Measurements from ENCODE around the gene SORCS2. TPM values are rescaled to one million over a fixed set of nuclear protein-coding genes. Genes with fewer than 3 reads are reported as not detected.

SORCS2 gene
- total RNA-seq, 4 donors from 2014 or later, result 2.0 to 7.4 (median 3.6) TPM

GRCh38 chr4:7237873-7238272 is 45.5 kb downstream of the SORCS2 start:
- 37 to 64% methylated on average over 5 of the region's 6 CpGs for WGBS, 2 donors (ENCODE audit: low coverage in 1 of 2)
- Histone ChIP-seq H3K4me1 (peaks cover 0 to 35% (median 9%) of the 10 kb centered on the region in 3 donors), H3K27me3 (no peaks in the 10 kb centered on the region), H3K27ac (peak overlapping the region in 2 of 4 donors; percentile 66 to 71), H3K4me3 (no peak overlapping the region), H3K9me3 (no peaks in the 10 kb centered on the region), H3K36me3 (no peaks in the 10 kb centered on the region)
- no peak for TF ChIP-seq POLR2AphosphoS5 (IDR thresholded peaks at IDR 0.05)
- TF ChIP-seq CTCF (IDR thresholded peaks at IDR 0.05), result no peak
- no peak for TF ChIP-seq POLR2A (IDR thresholded peaks at IDR 0.05)
- TF ChIP-seq EP300 (IDR thresholded peaks at IDR 0.05), result no peak
- ATAC-seq, result no peak

DNA sequence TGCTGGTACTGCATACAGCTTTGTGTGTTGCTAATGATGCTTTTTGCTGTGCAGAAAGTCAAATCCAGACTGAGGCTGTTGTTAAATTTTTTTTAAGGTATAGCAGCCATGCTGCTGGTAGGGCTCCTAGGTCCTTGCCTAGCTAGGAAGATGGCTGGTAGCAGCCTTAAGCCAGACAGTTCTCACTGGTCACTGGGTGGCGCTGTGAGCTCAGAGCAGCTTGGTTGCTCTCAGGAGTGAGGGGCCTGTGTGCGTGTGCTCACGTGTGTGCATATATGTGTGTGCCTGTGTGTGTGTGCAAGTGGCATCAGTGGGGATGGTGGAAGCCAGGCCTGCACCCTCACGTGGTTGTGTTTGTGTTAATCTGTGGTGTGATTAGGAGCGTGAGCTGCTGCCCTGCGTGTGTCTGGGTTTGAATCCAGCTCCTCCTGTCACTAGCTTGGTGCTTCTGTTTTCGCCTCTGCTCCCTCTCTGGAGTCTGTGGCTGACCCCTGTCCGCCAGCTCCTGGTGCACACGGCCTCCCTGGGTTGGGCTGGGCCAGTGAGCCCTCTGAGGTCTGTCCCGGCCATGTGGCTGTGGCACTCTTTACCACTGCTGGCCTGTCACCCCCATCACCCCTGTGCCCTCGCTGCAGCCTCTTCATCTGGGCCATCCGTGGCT is 46.1 kb downstream of the SORCS2 start:
- no peak overlapping the region for H3K4me3 ChIP-seq
- 95% methylated on average over 5 of the region's 12 CpGs; no CpG with 5 or more reads in 1 of the 2 donors for WGBS, 2 donors (ENCODE audit: low coverage in 1 of 2)
- H3K36me3 ChIP-seq, result no peaks in the 10 kb centered on the region
- ATAC-seq, result no peak
- TF ChIP-seq POLR2AphosphoS5 (IDR thresholded peaks at IDR 0.05) (no peak), EP300 (IDR thresholded peaks at IDR 0.05) (no peak), POLR2A (IDR thresholded peaks at IDR 0.05) (no peak), CTCF (IDR thresholded peaks at IDR 0.05) (no peak)
- peaks cover 0 to 40% (median 9%) of the 10 kb centered on the region in 3 donors for H3K4me1 ChIP-seq
- no peaks in the 10 kb centered on the region for H3K27me3 ChIP-seq
- peak overlapping the region in 1 of 4 donors; percentile 66 for H3K27ac ChIP-seq
- no peaks in the 10 kb centered on the region for H3K9me3 ChIP-seq

DNA sequence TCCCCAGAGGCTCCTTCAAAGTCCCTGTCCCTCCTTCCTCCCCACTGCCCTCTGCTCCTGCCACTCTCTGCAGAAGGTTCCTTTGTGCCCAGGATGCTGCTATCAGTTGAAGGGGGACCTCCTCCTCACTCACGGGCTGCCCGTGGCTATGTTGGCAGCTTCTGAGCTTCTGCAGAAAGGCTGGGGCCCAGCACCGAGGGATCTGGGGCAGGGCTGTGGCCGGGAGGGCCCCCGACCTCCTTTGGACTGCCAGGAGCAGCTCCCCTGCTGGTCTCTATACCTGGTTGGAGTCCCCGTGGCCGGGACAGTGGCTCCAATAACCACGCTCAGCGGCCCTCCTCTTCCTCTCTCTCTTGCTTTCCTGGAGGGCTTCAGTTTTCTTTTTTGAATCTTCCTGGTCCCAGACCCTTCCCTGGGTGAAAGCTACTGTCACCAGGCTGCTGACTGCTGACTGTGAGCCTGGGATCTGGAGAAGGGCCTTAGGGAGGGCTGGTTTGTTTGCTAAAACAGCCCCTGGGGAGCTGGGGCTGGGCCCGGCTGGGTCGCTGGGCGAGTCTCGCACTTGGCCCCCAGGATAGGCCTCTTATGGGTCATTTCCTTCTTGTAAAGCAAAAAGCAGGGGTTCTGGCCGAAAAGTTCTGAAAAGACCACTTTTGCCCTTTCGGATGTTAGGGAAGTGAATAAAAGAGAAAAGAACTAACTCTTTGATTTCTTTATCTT is 46.9 kb downstream of the SORCS2 start:
- 80 to 88% methylated on average over 1 to 8 of the region's 15 CpGs for WGBS, 2 donors (ENCODE audit: low coverage in 1 of 2)
- no peak for ATAC-seq

DNA sequence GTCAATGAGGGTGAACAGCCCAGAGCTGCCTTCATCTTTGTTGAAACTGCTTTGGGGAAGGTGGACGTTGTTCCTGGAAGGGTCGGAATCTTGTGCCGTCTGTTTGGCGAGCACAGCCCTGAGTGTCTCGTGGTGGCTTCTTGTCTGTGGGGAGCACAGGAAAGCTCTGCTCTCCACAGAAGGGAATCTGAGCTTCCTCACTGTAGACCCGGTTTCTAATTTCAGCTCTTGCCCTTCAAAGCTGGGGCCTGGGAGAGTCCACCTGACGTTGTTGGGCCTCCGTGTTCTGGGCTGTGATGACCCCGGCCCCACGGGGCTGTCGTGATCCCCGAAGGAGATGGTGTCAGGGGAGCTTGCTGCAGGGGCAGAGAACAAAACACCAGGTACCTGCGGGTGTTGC is 47.5 kb downstream of the SORCS2 start:
- WGBS, 2 donors (ENCODE audit: low coverage in 1 of 2), result 100% methylated on average over 2 of the region's 13 CpGs; no CpG with 5 or more reads in 1 of the 2 donors
- ATAC-seq, result no peak
- H3K4me1 ChIP-seq, result peaks cover 0 to 54% (median 9%) of the 10 kb centered on the region in 3 donors
- H3K27me3 ChIP-seq, result no peaks in the 10 kb centered on the region
- no peak overlapping the region for H3K27ac ChIP-seq
- TF ChIP-seq POLR2A (IDR thresholded peaks at IDR 0.05), result no peak
- no peak for TF ChIP-seq CTCF (IDR thresholded peaks at IDR 0.05)
- no peak for TF ChIP-seq EP300 (IDR thresholded peaks at IDR 0.05)
- no peaks in the 10 kb centered on the region for H3K36me3 ChIP-seq
- no peaks in the 10 kb centered on the region for H3K9me3 ChIP-seq
- no peak overlapping the region for H3K4me3 ChIP-seq

More for the DNA sequence above, 46.9 kb downstream of the SORCS2 start:
- Histone ChIP-seq H3K36me3 (no peaks in the 10 kb centered on the region), H3K9me3 (no peaks in the 10 kb centered on the region), H3K4me1 (peaks cover 0 to 48% (median 9%) of the 10 kb centered on the region in 3 donors), H3K4me3 (no peak overlapping the region), H3K27me3 (no peaks in the 10 kb centered on the region), H3K27ac (no peak overlapping the region)
- TF ChIP-seq CTCF (IDR thresholded peaks at IDR 0.05) (no peak), POLR2AphosphoS5 (IDR thresholded peaks at IDR 0.05) (no peak), EP300 (IDR thresholded peaks at IDR 0.05) (no peak), POLR2A (IDR thresholded peaks at IDR 0.05) (no peak)
